Measurements from ENCODE around the gene AHCTF1.

DNA sequence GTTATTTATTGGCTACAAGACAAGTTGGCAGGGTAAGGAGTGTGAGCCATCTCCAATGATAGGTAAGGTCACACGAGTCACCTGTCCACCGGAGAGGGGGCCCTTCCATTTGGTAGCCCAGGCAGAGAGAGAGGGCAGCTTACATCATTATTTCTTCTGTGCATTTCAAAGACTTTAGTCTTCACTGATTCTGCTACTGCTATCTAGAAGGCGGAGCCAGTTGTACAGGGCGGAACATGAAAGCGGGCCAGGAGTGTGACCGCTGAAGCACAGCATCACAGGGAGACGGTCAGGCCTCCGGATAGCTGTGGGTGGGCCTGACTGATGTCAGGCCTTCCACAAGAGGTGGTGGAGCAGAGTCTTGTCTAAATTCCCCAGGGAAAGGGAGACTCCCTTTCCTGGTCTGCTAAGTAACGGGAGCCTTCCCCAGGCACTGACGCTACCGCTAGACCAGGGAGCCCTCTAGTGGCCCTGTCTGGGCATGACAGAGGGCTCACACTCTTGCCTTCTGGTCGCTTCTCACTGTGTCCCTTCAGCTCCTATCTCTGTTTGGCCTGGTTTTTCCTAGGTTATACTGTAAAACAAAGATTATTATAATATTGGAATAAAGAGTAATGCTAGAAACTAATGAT, 39.5 kb upstream of the AHCTF1 start:
- TF ChIP-seq RFX5 (IDR thresholded peaks at IDR 0.05; ENCODE audit: low read depth, low read length) (no peak), POLR2A (IDR thresholded peaks at IDR 0.05; ENCODE audit: low read depth, low read length) (no peak), ASH2L (IDR thresholded peaks at IDR 0.05; ENCODE audit: borderline replicate concordance, low read depth) (no peak), RAD21 (IDR thresholded peaks at IDR 0.05; ENCODE audit: insufficient read depth, low read depth, low read length) (peak; percentile 92), EP300 (IDR thresholded peaks at IDR 0.05; ENCODE audit: borderline replicate concordance in 1 of 2, control insufficient read depth in 1 of 2, low read depth in 2 of 2, low read length in 2 of 2) (no peak), NRF1 (conservative IDR thresholded peaks at IDR 0.05; ENCODE audit: low read depth, low read length) (no peak), PRDM15 (CRISPR knock-in tag; IDR thresholded peaks at IDR 0.05) (no peak), TAF1 (IDR thresholded peaks at IDR 0.05; ENCODE audit: borderline replicate concordance, low read depth, low read length) (no peak), EZH2 (IDR thresholded peaks at IDR 0.05; ENCODE audit: borderline replicate concordance, control insufficient read depth, low read depth, low read length) (no peak), CTCF (IDR thresholded peaks at IDR 0.05 in 2 of 3, conservative IDR thresholded peaks at IDR 0.05 in 1 of 3; ENCODE audit: control insufficient read depth in 2 of 3, extremely low read depth in 1 of 3, insufficient read depth in 1 of 3, low read depth in 3 of 3, low read length in 3 of 3) (peak; percentile 62 to 91 (median 65)), ESRRA (IDR thresholded peaks at IDR 0.05; ENCODE audit: low read length) (no peak), RAD51 (IDR thresholded peaks at IDR 0.05) (no peak), SIN3A (IDR thresholded peaks at IDR 0.05; ENCODE audit: low read depth, low read length) (no peak)
